Body of pancreas (tissue), 4 donors: ENCODE results near the gene RBP3. TPM values are rescaled to one million over a fixed set of nuclear protein-coding genes. Genes with fewer than 3 reads are reported as not detected.

ENCODE experiments used
- ATAC-seq: fragments of 150-250 bp; one replicate; pipeline ENCODE4 v1.9.1; 2016
- DNase-seq, 4 donors: peaks; one replicate each; pipeline ENCODE4 v3.0.0-alpha.2; 2019
- H3K27ac ChIP-seq, 4 donors: fragments of 200-600 bp; sonication (generic); 1 replicate in 3 of 4; 2 replicates in 1 of 4; pipeline versions ENCODE4 v1.5.1 to v1.6.1; 2016 to 2019; ENCODE audit warnings: mild to moderate bottlenecking in 1 of 4, mixed read lengths in 1 of 4, moderate library complexity in 1 of 4
- H3K27me3 ChIP-seq, 2 donors: fragments of 200-600 bp; sonication (generic); one replicate each; pipeline ENCODE4 v1.6.0; 2016; ENCODE audit warnings: mild to moderate bottlenecking in 1 of 2
- H3K36me3 ChIP-seq, 2 donors: fragments of 200-600 bp; sonication (generic); replicated peaks in 1 of 2; 2 replicates each; pipeline ENCODE4 v1.5.1; 2016; ENCODE audit warnings: low read depth in 2 of 2; ENCODE audit not compliant: insufficient read depth in 1 of 2
- H3K4me1 ChIP-seq: fragments of 200-600 bp; sonication (generic); one replicate; pipeline ENCODE4 v1.6.0; 2016
- H3K4me3 ChIP-seq, 2 donors: fragments of 200-600 bp; sonication (generic); 1 replicate in 1 of 2; 2 replicates in 1 of 2; pipeline ENCODE4 v1.5.1; 2016 to 2019
- H3K9me3 ChIP-seq, 3 donors: fragments of 200-600 bp; sonication (generic); 1 replicate in 2 of 3; 2 replicates in 1 of 3; pipeline ENCODE4 v1.5.1; 2016
- POLR2A ChIP-seq, 3 donors: fragments of 450-650 bp; IDR thresholded peaks; one replicate each; pipeline ENCODE4 v1.6.1; 2016; ENCODE audit warnings: antibody characterized with exemption in 3 of 3, mild to moderate bottlenecking in 2 of 3
- WGBS, 2 donors: methylation state at CpG; one replicate each; pipeline ENCODE4 v1.1.5; 2017; 5-methylcytosine and 5-hydroxymethylcytosine counted together
- intact Hi-C: fragments of 100-400 bp; cut with DNase I; formaldehyde crosslinking; loops from one replicate; pipeline ENCODE4 v1.15.1; 2023
- total RNA-seq, 2 donors: library from RNA; depleted of rRNA; stranded (reverse); fragments of >200 nt; gene quantifications; one replicate each; pipeline ENCODE4 v1.1.0, GENCODE V29; 2016
- TF ChIP-seq, protein P1 (sequence below), 7 experiments: fragments of 450-650 bp in 4 of 7; fragments of 200-600 bp in 3 of 7; sonication (generic) in 3 of 7; IDR thresholded peaks; one replicate each; pipeline ENCODE4 v1.5.1; 2016 to 2019; ENCODE audit warnings: antibody characterized with exemption in 7 of 7

The RBP3 gene
- total RNA-seq, 2 donors from 2014 or later: not detected

DNA sequence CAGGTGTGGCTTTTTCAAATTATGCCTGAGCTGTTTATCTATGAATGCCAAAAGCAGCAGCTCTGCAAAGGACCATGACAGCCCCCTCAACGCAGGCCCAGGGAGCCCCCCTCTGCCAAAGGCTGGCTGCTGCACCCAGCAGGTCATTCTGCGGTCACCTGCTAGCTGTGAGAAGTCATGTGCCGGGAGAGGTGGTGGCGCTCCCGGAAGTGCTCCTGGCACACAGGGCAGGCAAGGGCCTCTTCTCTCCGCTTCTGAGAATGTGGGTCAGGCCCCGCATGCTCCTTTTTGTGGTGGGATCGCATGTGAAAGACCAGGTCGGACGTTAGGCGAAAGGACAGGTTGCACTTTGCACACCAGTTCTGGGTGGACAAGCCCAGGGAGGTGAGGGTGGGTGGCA is 19.5 kb downstream of the RBP3 start:
- intact Hi-C loops: no loop called here
- Histone ChIP-seq H3K4me3 (no peak overlapping the region), H3K27ac (no peak overlapping the region), H3K4me1 (peaks cover 9% of the 10 kb centered on the region), H3K27me3 (no peaks in the 10 kb centered on the region), H3K9me3 (no peaks in the 10 kb centered on the region), H3K36me3 (no peaks in the 10 kb centered on the region)
- ATAC-seq (no peak), DNase-seq (no peak)
- TF ChIP-seq, protein P1, sequence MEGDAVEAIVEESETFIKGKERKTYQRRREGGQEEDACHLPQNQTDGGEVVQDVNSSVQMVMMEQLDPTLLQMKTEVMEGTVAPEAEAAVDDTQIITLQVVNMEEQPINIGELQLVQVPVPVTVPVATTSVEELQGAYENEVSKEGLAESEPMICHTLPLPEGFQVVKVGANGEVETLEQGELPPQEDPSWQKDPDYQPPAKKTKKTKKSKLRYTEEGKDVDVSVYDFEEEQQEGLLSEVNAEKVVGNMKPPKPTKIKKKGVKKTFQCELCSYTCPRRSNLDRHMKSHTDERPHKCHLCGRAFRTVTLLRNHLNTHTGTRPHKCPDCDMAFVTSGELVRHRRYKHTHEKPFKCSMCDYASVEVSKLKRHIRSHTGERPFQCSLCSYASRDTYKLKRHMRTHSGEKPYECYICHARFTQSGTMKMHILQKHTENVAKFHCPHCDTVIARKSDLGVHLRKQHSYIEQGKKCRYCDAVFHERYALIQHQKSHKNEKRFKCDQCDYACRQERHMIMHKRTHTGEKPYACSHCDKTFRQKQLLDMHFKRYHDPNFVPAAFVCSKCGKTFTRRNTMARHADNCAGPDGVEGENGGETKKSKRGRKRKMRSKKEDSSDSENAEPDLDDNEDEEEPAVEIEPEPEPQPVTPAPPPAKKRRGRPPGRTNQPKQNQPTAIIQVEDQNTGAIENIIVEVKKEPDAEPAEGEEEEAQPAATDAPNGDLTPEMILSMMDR (IDR thresholded peaks at IDR 0.05): no peak
- no peak for TF ChIP-seq POLR2A (IDR thresholded peaks at IDR 0.05)
- 90 to 92% methylated on average over 6 to 11 of the region's 11 CpGs for WGBS, 2 donors

DNA sequence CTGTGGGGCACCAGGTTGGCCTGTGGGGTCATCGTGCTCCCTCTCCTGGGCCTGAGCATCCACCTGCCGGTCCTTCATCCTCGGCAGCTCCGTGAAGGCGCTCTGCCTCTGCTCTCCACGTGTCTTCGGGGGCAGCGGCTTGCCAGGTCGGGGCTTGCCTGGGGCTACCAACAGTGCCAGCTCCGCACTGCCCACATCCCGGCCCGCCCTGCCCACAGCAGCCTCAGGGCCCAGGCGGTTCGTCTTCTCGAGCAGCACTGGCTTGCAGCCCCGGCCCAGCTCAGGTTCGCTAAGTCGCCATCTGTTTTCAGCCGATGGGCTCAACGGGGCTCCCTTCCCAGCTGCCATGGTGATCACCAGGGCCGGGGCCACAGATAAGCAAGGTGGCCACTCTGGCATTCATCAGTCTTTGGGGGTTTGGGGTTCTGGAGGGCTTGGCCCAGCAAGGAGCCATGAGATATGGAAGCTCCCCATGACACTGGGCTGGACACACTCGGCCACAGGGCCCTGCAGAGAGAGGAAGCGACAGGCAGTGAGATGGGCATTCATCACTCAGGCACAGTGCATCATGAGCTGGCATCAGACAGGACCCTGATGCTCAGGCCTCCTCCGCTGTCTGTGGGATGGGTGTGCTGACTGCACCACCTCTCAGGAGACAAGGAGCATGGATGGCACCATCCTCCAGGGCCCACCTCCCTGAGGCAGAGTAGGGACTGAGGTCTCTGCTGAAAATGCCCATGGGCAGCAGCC is 20.4 kb downstream of the RBP3 start:
- H3K9me3 ChIP-seq: no peaks in the 10 kb centered on the region
- H3K27me3 ChIP-seq: no peaks in the 10 kb centered on the region
- no peak for DNase-seq
- no peaks in the 10 kb centered on the region for H3K36me3 ChIP-seq
- ATAC-seq: no peak
- no peak overlapping the region for H3K27ac ChIP-seq
- WGBS, 2 donors: 92 to 95% methylated on average over 7 to 22 of the region's 24 CpGs
- H3K4me3 ChIP-seq: no peak overlapping the region
- intact Hi-C loops: no loop called here
- peaks cover 9% of the 10 kb centered on the region for H3K4me1 ChIP-seq
- TF ChIP-seq POLR2A (IDR thresholded peaks at IDR 0.05): no peak
- TF ChIP-seq, protein P1 (IDR thresholded peaks at IDR 0.05): no peak

DNA sequence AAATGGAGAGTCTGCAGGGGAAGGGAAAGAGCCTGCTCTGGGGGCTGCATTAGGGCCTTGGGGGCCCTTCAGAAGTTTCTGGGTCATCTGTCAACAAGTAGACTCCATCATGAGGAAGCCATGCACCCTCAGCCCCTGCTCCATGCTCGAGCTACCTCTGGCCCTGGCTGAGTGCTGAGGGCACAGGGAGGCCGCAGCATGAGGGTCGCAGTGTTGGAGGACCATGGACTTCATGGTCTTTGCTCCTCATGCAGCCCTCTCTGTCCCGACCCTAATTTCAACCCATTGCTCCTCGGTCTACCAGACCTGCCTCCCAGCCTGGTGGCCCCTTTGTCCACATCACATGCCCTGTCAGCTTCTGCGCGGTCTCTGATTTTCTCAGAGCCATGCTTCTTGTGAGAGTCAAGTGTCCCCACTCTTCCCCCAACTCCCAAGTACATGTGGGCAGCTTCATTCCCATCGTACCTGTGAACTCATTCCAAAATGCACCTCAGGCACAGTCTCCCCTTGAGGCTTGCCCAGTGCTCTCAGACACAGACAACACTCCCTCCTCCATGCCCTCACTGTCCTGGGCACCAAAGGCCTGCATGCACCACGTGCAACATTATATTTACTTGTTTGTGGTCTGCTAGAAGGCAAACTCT is 21.2 kb downstream of the RBP3 start:
- Histone ChIP-seq H3K27ac (no peak overlapping the region), H3K4me1 (peaks cover 9% of the 10 kb centered on the region), H3K36me3 (no peaks in the 10 kb centered on the region), H3K9me3 (no peaks in the 10 kb centered on the region), H3K4me3 (no peak overlapping the region), H3K27me3 (no peaks in the 10 kb centered on the region)
- DNase-seq (no peak), ATAC-seq (no peak)
- intact Hi-C loops: no loop called here
- 66 to 83% methylated on average over 9 of the region's 9 CpGs for WGBS, 2 donors
- TF ChIP-seq POLR2A (IDR thresholded peaks at IDR 0.05): no peak
- TF ChIP-seq, protein P1 (IDR thresholded peaks at IDR 0.05): no peak

DNA sequence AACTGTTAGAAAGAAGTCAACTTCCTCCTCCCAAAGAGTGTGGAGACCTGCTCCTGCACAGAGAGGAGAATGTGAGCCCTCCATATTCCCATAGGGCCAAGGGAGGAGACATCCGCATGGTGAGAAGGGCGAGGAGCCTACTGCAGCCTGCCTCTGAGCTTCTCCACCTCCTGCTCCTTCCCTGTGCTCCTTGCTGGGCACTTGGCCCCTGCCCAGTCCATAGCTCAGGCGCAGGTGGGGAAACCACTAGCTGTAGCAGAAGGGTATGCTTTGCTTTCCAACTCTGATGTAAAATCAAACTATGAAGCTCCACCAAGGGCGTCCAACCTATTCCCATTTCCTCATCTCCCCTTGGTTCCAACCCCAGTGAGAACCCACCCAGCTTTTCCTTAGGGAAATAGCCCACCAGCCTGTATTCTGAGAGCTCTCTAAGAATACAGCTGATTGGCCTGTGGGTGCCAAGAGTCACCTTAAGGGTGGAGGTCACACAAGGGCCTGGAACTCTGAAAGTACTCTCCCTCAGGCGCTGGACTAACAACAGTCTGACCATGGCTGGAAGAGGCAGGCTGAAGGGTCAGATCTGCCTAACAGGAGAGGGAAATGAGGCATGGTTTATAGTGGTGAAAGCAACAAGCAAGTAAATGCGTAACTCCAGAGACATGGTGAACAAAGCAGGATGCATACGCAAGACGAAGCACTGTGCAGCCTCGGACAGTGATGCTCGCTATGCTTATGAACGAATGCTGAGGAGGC is 22.0 kb downstream of the RBP3 start:
- Histone ChIP-seq H3K9me3 (no peaks in the 10 kb centered on the region), H3K36me3 (no peaks in the 10 kb centered on the region), H3K4me3 (no peak overlapping the region), H3K27ac (no peak overlapping the region), H3K4me1 (peaks cover 9% of the 10 kb centered on the region), H3K27me3 (no peaks in the 10 kb centered on the region)
- WGBS, 2 donors: 94% methylated on average over 11 of the region's 11 CpGs
- TF ChIP-seq, protein P1 (IDR thresholded peaks at IDR 0.05): no peak
- intact Hi-C loops: no loop called here
- DNase-seq: peak in 1 of 4 donors; percentile 6
- ATAC-seq: no peak
